Memory B cell (primary cell): ENCODE data around the gene METTL23.
"Not testable (repeated sequence)": the region's sequence is repeated elsewhere in the genome, so short reads cannot be mapped to it uniquely, and the experiment has no call there.

ENCODE experiments used
- ATAC-seq: fragments of 150-1000 bp; cut with Tn5 transposase; 2 replicates; pipeline ENCODE4 v1.10.0; 2021; ENCODE audit warnings: low read depth, mild to moderate bottlenecking, moderate library complexity
- DNase-seq, 2 donors: peaks; one replicate each; pipeline ENCODE4 v3.0.0; 2022; ENCODE audit warnings: low spot score in 2 of 2
- H3K27ac Mint-ChIP-seq: one replicate; pipeline ENCODE4 v1.8.0; 2022; ENCODE audit warnings: mild to moderate bottlenecking, moderate library complexity, mixed read lengths
- H3K27me3 Mint-ChIP-seq: one replicate; pipeline ENCODE4 v1.8.0; 2022; ENCODE audit warnings: mixed read lengths
- H3K36me3 Mint-ChIP-seq: one replicate; pipeline ENCODE4 v1.8.0; 2022; ENCODE audit warnings: mild to moderate bottlenecking, mixed read lengths
- H3K4me1 Mint-ChIP-seq: one replicate; pipeline ENCODE4 v1.8.0; 2022; ENCODE audit warnings: mixed read lengths
- H3K4me3 Mint-ChIP-seq: one replicate; pipeline ENCODE4 v1.8.0; 2022; ENCODE audit warnings: mild to moderate bottlenecking, moderate library complexity, mixed read lengths
- H3K9me3 Mint-ChIP-seq: one replicate; pipeline ENCODE4 v1.8.0; 2022; ENCODE audit warnings: mixed read lengths

The METTL23 gene

DNA sequence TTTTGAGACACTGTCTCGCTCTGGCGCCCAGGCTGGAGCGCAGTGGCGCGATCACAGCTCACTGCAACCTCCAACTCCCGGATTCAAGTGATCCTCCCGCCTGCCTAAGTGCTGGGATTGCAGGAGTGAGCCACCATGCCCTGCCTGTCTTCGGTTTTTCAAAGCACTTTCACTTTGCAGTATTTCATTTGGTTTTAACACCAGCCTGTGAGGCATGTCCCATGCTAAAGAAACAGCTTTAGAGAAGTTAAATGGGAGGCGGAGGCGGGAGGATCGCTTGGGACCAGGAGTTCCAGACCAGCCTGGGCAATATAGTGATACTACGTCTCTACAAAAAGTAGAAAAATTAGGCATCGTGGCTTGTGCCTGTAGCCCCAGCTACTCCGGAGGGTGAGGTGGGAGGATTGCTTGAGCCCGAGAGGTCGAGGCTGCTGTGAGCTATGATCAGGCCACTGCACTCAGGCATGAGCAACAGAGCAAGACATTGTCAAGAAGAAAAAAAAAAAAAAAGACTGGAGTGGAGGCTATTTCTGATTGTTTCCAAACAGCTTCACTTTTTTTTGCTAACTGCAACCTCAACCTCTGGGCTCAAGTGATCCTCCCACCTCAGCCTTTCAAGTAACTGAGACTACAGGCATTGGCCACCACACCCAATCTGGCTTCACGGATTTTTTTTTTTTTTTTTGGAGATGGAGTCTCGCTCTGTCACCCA lies 1.3 kb downstream of the METTL23 start:
- H3K27me3 Mint-ChIP-seq, result no peaks in the 10 kb centered on the region
- peaks cover 2% of the 10 kb centered on the region for H3K36me3 Mint-ChIP-seq
- peak overlapping the region; percentile 99 for H3K27ac Mint-ChIP-seq
- H3K4me1 Mint-ChIP-seq, result peaks cover 15% of the 10 kb centered on the region
- peak overlapping the region; percentile 95 for H3K4me3 Mint-ChIP-seq
- DNase-seq (peak; percentile 15 to 40), ATAC-seq (no peak)
- H3K9me3 Mint-ChIP-seq, result no peaks in the 10 kb centered on the region

DNA sequence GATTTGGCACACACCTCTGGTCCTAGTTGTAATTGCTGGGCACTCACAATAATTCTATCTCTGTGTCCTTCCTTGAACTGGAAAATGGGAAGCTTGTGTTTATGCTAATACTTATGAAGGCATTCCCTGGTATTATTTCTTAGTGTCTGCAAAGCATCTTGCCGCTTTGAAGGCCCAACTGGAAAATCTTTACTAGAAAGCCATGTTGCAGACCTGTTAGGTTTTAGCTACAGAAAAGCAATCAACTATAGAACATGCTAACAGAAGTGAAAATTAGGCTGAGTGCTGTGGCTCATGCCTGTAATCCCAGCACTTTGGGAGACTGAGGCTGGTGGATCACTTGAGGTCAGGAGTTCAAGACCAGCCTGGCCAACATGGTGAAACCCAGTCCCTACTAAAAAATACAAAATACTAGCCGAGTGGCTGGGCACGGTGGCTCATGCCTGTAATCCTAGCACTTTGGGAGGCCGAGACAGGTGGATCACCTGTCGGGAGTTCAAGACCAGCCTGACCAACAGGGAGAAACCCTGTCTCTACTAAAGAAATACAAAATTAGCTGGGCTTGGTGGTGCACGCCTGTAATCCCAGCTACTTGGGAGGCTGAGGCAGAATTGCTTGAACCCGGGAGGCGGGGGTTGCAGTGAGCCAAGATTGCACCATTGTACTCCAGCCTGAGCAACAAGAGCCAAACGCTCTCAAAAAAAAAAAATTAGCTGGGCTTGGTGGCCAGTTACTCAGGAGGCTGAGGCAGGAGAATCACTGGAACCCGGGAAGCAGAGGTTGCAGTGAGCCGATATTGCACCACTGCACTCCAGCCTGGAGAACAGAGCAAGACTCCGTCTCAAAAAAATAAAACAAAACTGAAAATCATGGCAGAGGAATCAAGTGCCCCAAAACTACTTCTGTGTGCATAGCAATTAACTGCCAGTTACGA lies 5.4 kb downstream of the METTL23 start:
- not testable (repeated sequence) for H3K27me3 Mint-ChIP-seq, H3K9me3 Mint-ChIP-seq, H3K4me3 Mint-ChIP-seq, DNase-seq, ATAC-seq
- Mint-ChIP-seq H3K36me3 (peaks cover 25% of the 10 kb centered on the region), H3K27ac (peak overlapping the region; percentile 58), H3K4me1 (peaks cover 28% of the 10 kb centered on the region)

GRCh38 chr17:76732734-76733617 lies 6.3 kb downstream of the METTL23 start:
- DNase-seq, result no peak
- Mint-ChIP-seq H3K9me3 (no peaks in the 10 kb centered on the region), H3K36me3 (peaks cover 25% of the 10 kb centered on the region), H3K4me3 (peak overlapping the region; percentile 77), H3K27me3 (no peaks in the 10 kb centered on the region), H3K4me1 (peaks cover 22% of the 10 kb centered on the region), H3K27ac (peak overlapping the region; percentile 99)
- ATAC-seq, result no peak

- Mint-ChIP-seq H3K4me3 (peak overlapping the region; percentile 77), H3K9me3 (no peaks in the 10 kb centered on the region)
Observed at GRCh38 chr17:76733618-76733957, 6.9 kb downstream of the METTL23 start.

DNA sequence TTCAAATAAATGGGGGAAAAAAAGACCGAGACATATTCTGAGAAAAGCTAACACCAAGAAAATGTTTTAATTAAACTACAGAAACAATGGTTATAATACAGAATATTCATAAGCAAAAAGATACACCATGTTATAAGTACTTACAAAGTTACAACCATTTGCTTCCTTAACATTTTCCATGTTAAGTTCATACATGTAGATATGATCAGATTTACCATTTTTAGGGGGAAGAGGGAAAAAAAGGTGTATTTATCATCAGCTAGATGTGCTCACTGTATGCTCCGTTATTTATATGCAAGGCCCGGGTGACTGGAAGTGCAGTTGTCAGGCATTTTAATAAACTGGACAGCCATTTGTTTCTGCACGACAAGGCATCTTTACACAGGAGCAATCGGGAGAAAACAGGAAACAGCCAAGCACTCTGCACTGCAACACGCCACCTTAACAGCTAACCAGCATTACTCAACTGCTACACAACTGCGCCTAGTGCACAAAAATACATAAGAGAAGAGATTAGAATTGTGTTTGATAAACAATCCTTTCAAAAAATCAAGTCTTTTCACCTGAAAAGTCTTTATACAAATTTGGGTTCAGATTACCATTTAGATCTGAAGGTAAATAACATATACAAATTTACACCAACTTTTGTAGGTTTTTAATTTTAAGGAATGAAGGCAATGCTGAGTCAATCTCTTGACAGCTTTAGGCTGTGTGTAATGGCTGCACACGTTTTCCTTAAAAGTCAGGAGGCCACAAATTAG lies 7.6 kb downstream of the METTL23 start:
- Mint-ChIP-seq H3K27me3 (no peaks in the 10 kb centered on the region), H3K27ac (peak overlapping the region; percentile 99), H3K9me3 (no peaks in the 10 kb centered on the region), H3K36me3 (peaks cover 24% of the 10 kb centered on the region), H3K4me1 (peaks cover 31% of the 10 kb centered on the region), H3K4me3 (peak overlapping the region; percentile 89)
- DNase-seq (no peak), ATAC-seq (no peak)

More at GRCh38 chr17:76733618-76733957, 6.9 kb downstream of the METTL23 start:
- DNase-seq (no peak), ATAC-seq (no peak)
- H3K27ac Mint-ChIP-seq, result peak overlapping the region; percentile 99
- H3K4me1 Mint-ChIP-seq, result peaks cover 26% of the 10 kb centered on the region
- H3K36me3 Mint-ChIP-seq, result peaks cover 25% of the 10 kb centered on the region
- no peaks in the 10 kb centered on the region for H3K27me3 Mint-ChIP-seq

GRCh38 chr17:76735006-76735405 lies 8.4 kb downstream of the METTL23 start:
- Mint-ChIP-seq H3K4me3 (peak overlapping the region; percentile 89), H3K27ac (peak overlapping the region; percentile 99), H3K4me1 (peaks cover 33% of the 10 kb centered on the region), H3K27me3 (no peaks in the 10 kb centered on the region), H3K36me3 (peaks cover 23% of the 10 kb centered on the region), H3K9me3 (no peaks in the 10 kb centered on the region)
- no peak for DNase-seq
- no peak for ATAC-seq

DNA sequence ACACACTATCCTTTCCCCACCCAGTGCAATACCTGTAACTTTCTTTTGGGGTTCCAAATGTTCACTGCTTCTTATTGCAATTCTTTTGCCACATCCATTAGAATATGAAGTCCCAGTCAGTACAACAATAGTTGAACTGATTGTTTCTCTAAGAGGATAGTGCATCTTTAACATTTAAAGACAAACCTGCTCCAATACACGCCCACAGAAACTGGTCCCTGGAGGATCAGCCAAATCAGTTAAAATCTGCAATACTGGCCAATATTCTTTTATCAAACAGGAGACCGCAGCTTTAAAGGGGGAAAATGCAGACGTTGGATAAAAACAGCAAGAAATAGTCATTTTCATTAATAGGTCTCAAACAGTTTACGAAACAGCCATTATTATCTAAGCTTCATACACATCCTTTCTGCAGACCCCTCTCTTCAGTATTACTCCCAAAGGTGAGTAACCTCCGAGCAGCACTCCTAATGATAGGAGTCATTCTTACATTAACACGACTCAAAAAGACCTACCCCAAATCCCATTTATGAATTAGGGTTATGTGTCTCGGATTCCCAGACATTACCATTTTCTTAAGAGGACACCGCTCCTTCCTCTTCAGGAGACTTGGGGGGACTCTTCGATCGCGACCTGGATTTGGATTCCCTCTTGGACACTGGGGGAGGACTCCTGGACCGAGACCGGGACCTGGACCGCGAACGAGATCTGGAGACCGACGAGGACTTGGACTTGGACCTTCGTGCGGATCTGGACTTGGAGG lies 9.1 kb downstream of the METTL23 start:
- peak overlapping the region; percentile 93 for H3K4me3 Mint-ChIP-seq
- peaks cover 33% of the 10 kb centered on the region for H3K4me1 Mint-ChIP-seq
- DNase-seq (no peak), ATAC-seq (no peak)
- H3K9me3 Mint-ChIP-seq, result no peaks in the 10 kb centered on the region
- H3K36me3 Mint-ChIP-seq, result peaks cover 23% of the 10 kb centered on the region
- no peaks in the 10 kb centered on the region for H3K27me3 Mint-ChIP-seq
- H3K27ac Mint-ChIP-seq, result peak overlapping the region; percentile 99

- peaks cover 23% of the 10 kb centered on the region for H3K36me3 Mint-ChIP-seq
- no peaks in the 10 kb centered on the region for H3K27me3 Mint-ChIP-seq
- ATAC-seq (peak; percentile 15), DNase-seq (peak; percentile 59 to 65)
- H3K4me3 Mint-ChIP-seq, result peak overlapping the region; percentile 98
- peak overlapping the region; percentile 99 for H3K27ac Mint-ChIP-seq
- peaks cover 36% of the 10 kb centered on the region for H3K4me1 Mint-ChIP-seq
- no peaks in the 10 kb centered on the region for H3K9me3 Mint-ChIP-seq
Observed at GRCh38 chr17:76736349-76737081, 9.9 kb downstream of the METTL23 start.

GRCh38 chr17:76737082-76737675 lies 10.5 kb downstream of the METTL23 start, which contains the start of gene SRSF2:
Gene SRSF2, minus strand, starts transcription at chr17:76737331. Its CDS starts 171 bp downstream, at chr17:76737160.
- H3K9me3 Mint-ChIP-seq, result no peaks in the 10 kb centered on the region
- H3K36me3 Mint-ChIP-seq, result peaks cover 27% of the 10 kb centered on the region
- ATAC-seq (peak; percentile 66), DNase-seq (peak; percentile 96 to 99)
- H3K27me3 Mint-ChIP-seq, result no peaks in the 10 kb centered on the region
- peak within 1 kb of the TSS; percentile 98 for H3K4me3 Mint-ChIP-seq
- H3K27ac Mint-ChIP-seq, result peak within 1 kb of the TSS; percentile 99
- H3K4me1 Mint-ChIP-seq, result peaks cover 36% of the 10 kb centered on the region

DNA sequence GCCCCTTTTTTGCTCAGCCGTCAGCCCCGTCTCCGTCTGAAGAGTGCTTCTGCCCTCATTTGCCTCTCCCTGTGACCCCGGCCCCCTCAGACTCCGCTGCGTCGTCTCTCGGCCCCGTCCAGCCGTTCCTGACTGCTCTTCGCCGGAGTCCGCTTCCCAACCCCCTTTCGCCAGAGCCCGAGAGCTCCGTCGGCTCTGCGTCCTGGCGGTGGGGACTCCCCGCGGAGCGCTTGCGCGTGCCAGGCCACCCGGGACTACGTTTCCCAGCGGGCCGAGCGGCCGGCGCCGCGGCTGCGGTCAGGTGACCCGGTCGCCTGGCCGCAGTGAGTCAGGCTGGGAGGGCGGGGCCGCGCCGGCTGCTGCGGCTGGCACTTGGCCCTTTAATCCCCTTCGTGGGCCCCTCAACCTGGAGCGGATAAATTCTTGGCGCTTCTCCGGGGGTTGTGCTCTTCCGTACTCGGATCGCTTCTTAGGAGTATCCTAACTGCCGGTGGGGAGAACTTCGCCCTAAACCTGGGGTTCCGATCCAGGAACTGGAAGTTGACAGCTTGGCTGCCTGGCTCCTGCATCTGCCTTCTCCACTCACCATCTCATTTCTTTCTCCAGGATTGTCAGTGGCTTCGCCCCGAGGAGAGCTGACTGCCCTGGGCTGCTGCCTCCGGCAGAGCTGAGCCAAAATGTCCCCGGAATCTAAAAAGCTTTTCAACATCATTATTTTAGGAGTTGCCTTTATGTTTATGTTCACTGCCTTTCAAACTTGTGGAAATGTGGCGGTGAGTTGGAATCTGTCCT lies 11.2 kb downstream of the METTL23 start, which contains the start of gene MFSD11:
MFSD11 (plus strand) TSS at position 444 of the 792 bp plus-strand sequence; CDS start at position 678, 234 bp downstream.
- no peaks in the 10 kb centered on the region for H3K27me3 Mint-ChIP-seq
- peak; percentile 91 to 95 for DNase-seq
- peak within 1 kb of the TSS; percentile 98 for H3K4me3 Mint-ChIP-seq
- peaks cover 28% of the 10 kb centered on the region for H3K36me3 Mint-ChIP-seq
- peaks cover 36% of the 10 kb centered on the region for H3K4me1 Mint-ChIP-seq
- H3K9me3 Mint-ChIP-seq, result no peaks in the 10 kb centered on the region
- peak; percentile 69 for ATAC-seq
- peak within 1 kb of the TSS; percentile 99 for H3K27ac Mint-ChIP-seq

GRCh38 chr17:76738468-76738850 lies 11.8 kb downstream of the METTL23 start:
- Mint-ChIP-seq H3K4me3 (peak overlapping the region; percentile 98), H3K4me1 (peaks cover 34% of the 10 kb centered on the region)

More at GRCh38 chr17:76738468-76738850, 11.8 kb downstream of the METTL23 start:
- H3K9me3 Mint-ChIP-seq, result no peaks in the 10 kb centered on the region
- no peaks in the 10 kb centered on the region for H3K27me3 Mint-ChIP-seq
- peaks cover 26% of the 10 kb centered on the region for H3K36me3 Mint-ChIP-seq
- DNase-seq (no peak), ATAC-seq (no peak)
- peak overlapping the region; percentile 99 for H3K27ac Mint-ChIP-seq
